Measurements from ENCODE around the gene FBXL17.

FBXL17 gene

GRCh38 chr5:107868650-107869409 lies 513.1 kb downstream of the FBXL17 start:
- no peak for DNase-seq

GRCh38 chr5:107867266-107867665 lies 514.6 kb downstream of the FBXL17 start:
- DNase-seq: no peak

- DNase-seq: no peak
Observed at GRCh38 chr5:107864793-107865192, 517.1 kb downstream of the FBXL17 start.

GRCh38 chr5:107863125-107863524 lies 518.8 kb downstream of the FBXL17 start:
- DNase-seq: no peak

DNA sequence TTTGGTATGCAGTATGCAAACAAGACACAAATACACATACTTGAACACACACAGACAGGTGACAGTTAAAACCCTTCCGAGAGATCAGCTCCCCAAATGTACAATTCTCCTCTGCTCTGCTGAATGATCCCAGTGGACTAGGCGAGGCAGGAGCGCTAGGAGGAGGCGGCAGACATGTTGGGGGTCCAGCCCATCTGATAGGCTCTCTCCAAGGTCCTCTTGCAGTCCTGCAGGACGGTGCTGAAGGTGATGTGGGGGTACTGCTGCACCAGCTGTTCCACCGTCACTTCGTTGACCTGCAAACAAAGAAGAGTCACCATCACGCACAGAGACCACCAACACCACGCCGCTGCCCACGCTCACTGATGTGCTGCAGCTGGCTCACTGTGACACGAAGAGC lies 520.3 kb downstream of the FBXL17 start:
- no peak for DNase-seq

- no peak for DNase-seq
Observed at GRCh38 chr5:107860044-107860443, 521.9 kb downstream of the FBXL17 start.

DNA sequence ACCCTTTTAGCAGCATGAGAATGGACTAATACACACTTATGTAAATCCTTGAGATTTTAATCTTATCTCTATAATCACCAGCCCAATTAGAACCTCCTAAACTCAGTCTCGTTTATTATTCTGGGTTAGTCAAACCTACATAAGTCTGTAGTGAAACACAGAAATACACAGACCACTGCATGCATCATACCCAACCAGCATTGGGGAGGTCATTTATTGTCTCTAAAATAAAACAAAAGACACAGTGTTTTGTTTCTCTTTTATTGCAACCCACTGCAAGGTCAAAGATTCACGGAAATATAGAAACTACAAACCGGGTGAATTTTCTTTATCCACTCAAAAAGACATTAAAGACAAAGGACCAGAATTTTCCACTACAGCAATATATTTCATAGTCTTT lies 523.1 kb downstream of the FBXL17 start:
- no peak for DNase-seq

DNA sequence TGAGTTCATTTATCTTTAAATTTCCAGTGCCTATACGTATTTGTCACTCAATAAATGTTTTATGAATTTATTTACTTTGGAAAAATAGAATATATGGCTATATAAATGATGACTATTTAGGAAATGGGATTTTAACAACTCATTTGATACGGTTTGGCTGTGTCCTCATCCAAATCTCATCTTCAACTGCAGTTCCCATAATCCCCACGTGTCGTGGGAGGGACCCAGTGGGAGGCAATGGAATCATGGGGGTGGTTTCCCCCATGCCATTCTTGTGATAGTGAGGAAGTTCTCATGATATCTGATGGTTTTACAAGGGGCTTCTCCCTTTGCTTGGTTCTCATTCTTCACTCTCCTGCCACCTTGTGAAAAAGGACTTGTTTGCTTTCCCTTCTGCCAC lies 523.6 kb downstream of the FBXL17 start:
- DNase-seq: no peak

- DNase-seq: no peak
Observed at GRCh38 chr5:107857785-107858184, 524.1 kb downstream of the FBXL17 start.

DNA sequence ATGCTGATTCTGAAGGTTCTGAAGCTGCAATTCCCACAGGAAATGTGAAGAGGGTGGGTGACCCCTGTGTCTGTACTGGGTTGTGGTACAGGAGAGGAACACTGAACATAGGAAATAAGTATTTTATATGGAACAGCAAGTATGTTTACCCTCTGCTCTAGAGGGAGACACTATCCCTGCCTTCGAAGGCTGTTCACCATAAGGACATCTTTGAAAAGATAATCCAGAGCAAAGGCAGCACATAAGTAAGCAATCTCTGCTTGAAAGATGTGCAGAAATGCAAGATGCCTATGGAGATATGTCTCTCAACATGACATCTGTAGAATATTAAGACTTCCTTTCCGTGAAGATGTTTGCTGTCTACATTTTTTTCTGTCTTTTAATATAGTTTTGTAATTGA lies 526.7 kb downstream of the FBXL17 start:
- DNase-seq: no peak

DNA sequence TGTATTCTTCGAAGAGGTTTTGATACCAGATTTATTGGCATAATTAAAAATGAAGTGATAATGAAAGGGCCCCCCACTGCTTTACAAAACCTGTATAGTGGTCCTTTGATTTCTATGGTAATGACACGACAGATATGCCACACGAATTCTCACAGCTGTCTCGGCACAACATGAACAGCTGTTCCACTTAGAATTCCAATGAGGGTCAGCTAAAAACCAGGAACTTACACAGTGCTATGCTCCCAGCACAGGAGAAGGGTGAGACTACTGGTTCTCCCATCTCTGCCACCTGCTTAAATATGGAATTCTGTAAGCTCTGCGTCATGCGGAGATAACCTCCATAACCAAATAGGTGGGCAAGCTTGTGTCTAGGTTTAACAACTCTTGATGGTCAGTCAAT lies 528.2 kb downstream of the FBXL17 start:
- DNase-seq: no peak

- DNase-seq: no peak
Observed at GRCh38 chr5:107853031-107853430, 528.9 kb downstream of the FBXL17 start.

- DNase-seq: no peak
Observed at GRCh38 chr5:107849118-107849517, 532.8 kb downstream of the FBXL17 start.

- DNase-seq: no peak
Observed at GRCh38 chr5:107840592-107840991, 541.3 kb downstream of the FBXL17 start.

GRCh38 chr5:107840161-107840560 lies 541.7 kb downstream of the FBXL17 start:
- DNase-seq: no peak

GRCh38 chr5:107835096-107835495 lies 546.8 kb downstream of the FBXL17 start:
- DNase-seq: no peak

DNA sequence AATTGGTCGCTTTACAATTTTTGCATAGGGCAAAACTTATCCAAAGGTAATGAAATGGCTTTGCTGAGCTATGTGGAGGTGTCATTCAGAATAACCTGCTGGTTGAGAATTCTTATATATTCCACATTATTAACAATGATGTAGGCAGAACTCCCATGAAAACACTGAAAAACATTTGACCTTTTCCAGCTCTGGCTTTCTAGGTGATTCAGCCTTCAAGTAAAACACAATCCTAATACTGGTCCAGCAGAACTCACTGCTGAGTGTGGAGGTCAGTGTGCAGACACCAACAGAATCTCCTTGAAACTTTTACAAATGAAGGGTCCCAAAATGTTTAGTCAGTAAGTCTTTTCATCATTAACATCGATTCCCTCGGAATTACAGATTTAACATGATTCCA lies 549.2 kb downstream of the FBXL17 start:
- no peak for DNase-seq

GRCh38 chr5:107831612-107832395 lies 550.1 kb downstream of the FBXL17 start:
- no peak for DNase-seq

GRCh38 chr5:107830750-107831149 lies 551.1 kb downstream of the FBXL17 start:
- no peak for DNase-seq

- no peak for DNase-seq
Observed at GRCh38 chr5:107826311-107827000, 555.4 kb downstream of the FBXL17 start.

DNA sequence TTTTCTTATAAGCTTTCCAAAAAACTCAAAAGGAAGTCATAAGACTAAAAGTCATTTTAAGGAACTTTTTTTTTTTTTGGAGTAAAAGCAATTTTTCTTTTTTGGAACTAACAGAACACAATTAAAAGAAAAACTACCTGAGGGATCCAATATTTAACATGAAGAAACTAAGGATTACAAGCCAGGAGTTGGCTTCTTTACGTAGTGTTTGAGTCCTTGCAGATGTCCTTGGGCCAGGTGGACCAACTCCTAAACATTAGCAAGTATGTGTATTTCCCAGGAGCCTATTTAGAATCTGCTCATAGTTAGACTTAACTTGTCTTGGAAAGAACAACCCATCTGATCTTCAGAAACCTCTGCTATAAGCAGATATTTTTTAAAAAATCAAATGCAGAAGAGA lies 557.1 kb downstream of the FBXL17 start:
- no peak for DNase-seq

- DNase-seq: no peak
Observed at GRCh38 chr5:107821288-107821687, 560.6 kb downstream of the FBXL17 start.

Measured in nucleus accumbens (tissue), 56 donors.